Measurements from ENCODE around the gene TAF11L3. TPM values are rescaled to one million over a fixed set of nuclear protein-coding genes. Genes with fewer than 3 reads are reported as not detected.
"Not testable (repeated sequence)": the region's sequence is repeated elsewhere in the genome, so short reads cannot be mapped to it uniquely, and the experiment has no call there.

TAF11L3 gene
- total RNA-seq, 5 donors from 2014 or later (not counting 1 experiment from before 2014, with no cell fraction given), result not detected

DNA sequence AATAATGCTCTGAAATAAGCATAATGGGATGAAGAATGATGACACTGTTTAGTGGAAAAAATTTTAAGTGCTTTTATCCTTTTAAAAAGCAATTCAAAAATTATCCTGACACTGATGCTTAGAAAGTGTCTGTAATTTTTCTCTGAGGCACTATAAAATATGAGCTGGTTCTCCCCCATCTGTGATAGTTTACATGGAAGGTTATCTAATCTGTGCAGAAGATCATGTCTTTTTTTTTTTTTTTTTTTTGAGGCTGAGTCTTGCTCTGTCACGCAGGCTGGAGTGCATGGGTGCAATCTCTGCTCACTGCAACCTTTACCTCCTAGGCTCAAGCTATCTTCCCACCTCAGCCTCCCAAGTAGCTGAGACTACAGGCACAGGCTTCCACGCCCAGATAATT is 35.4 kb upstream of the TAF11L3 start:
- DNase-seq, result no peak
- Mint-ChIP-seq H3K27me3 (no peaks in the 10 kb centered on the region), H3K4me1 (no peaks in the 10 kb centered on the region), H3K9me3 (peaks cover 0 to 3% (median 0%) of the 10 kb centered on the region in 3 donors), H3K4me3 (no peak overlapping the region), H3K36me3 (no peaks in the 10 kb centered on the region), H3K27ac (no peak overlapping the region)
- ChIA-PET POLR2A (interaction anchor here in 1 of 2 donors (0.6 kb wide), 1 partner anchor 36 kb away, joined by 7 read pairs; no protein-coding TSS in a partner anchor), CTCF (interaction anchor here in 1 of 2 donors (0.7 kb wide), 1 partner anchor 29 kb away, joined by 5 read pairs; no protein-coding TSS in a partner anchor)
- no peaks in the 10 kb centered on the region for H3K9me3 ChIP-seq
- H3K36me3 ChIP-seq (ENCODE audit: control insufficient read depth in 2 of 2, extremely low read depth in 1 of 2, insufficient read depth in 1 of 2, low read length in 1 of 2), result no peaks in the 10 kb centered on the region
- no peak overlapping the region for H3K4me3 ChIP-seq (ENCODE audit: control insufficient read depth in 1 of 2, extremely low read depth in 1 of 2, low read length in 1 of 2)
- no CpG with 5 or more reads among the region's 2 CpGs for WGBS (ENCODE audit: insufficient coverage)
- no peak overlapping the region for H3K27ac ChIP-seq (ENCODE audit: low read length)
- H3K4me1 ChIP-seq (ENCODE audit: control insufficient read depth in 1 of 2, extremely low read depth in 1 of 2, insufficient read depth in 2 of 2, low read length in 2 of 2), result no peaks in the 10 kb centered on the region
- H3K27me3 ChIP-seq (replicated peaks in 1 of 2; ENCODE audit: control insufficient read depth in 2 of 2, extremely low read depth in 1 of 2, insufficient read depth in 2 of 2, low read length in 1 of 2), result no peaks in the 10 kb centered on the region
- ATAC-seq (replicated peaks in 1 of 4), result no peak

DNA sequence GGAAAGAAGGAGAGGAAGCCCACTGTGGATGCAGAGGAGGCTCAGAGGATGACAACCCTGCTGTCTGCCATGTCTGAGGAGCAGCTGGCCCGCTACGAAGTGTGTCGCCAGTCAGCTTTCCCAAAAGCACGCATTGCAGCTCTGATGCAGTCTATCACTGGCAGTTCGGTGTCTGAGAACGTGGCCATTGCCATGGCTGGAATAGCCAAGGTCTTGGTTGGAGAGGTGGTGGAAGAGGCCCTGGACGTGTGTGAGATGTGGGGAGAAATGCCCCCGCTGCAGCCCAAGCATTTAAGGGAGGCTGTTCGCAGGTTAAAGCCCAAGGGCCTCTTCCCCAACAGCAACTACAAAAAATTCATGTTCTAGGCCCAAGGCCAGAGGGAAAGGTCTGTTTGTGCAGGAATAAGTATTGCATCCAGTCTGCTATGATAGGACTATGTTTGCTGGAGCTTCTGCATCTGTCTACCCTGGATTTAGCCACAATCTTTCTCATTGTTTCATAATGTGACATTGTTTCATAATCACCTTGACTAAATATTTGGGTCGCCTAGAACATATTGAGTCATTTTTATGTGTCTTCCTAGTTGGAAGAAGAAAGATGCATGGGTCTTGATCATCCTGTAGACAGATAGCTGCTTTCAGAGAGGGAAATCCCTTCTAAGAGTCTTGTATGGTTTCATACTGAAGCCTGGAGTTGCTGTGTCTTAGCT is 31.5 kb upstream of the TAF11L3 start:
- POLR2A ChIA-PET, result interaction anchor here in 1 of 2 donors (0.5 kb wide), 1 partner anchor 910 kb away, joined by 4 read pairs; no protein-coding TSS in a partner anchor
- H3K4me1 ChIP-seq (ENCODE audit: control insufficient read depth in 1 of 2, extremely low read depth in 1 of 2, insufficient read depth in 2 of 2, low read length in 2 of 2); H3K27ac Mint-ChIP-seq; H3K27me3 Mint-ChIP-seq; H3K4me3 Mint-ChIP-seq; CTCF ChIA-PET; H3K36me3 Mint-ChIP-seq; H3K4me3 ChIP-seq (ENCODE audit: control insufficient read depth in 1 of 2, extremely low read depth in 1 of 2, low read length in 1 of 2); H3K27ac ChIP-seq (ENCODE audit: low read length); DNase-seq; H3K4me1 Mint-ChIP-seq; ATAC-seq (replicated peaks in 1 of 4); H3K36me3 ChIP-seq (ENCODE audit: control insufficient read depth in 2 of 2, extremely low read depth in 1 of 2, insufficient read depth in 1 of 2, low read length in 1 of 2); H3K9me3 ChIP-seq; H3K27me3 ChIP-seq (replicated peaks in 1 of 2; ENCODE audit: control insufficient read depth in 2 of 2, extremely low read depth in 1 of 2, insufficient read depth in 2 of 2, low read length in 1 of 2): not testable (repeated sequence)
- H3K9me3 Mint-ChIP-seq, result peaks cover 0 to 11% (median 3%) of the 10 kb centered on the region in 3 donors
- 93% methylated on average over 4 of the region's 10 CpGs for WGBS (ENCODE audit: insufficient coverage)

DNA sequence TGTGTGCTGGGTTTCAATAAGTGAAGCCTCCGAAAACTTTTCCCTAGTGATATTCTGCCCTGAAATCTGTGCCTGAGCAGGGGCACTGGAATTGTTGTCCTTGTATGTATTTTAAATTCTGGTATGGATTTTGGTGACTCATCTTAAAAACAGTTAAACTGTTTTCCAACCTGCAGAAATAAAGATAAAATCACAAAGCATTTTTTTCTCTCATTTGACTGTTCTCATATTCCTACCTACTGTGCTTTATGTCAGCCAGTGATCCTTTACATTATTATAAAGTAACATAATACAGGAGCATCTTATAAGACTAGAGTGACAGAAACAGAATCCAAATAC is 31.0 kb upstream of the TAF11L3 start:
- ATAC-seq (replicated peaks in 1 of 4) (no peak), DNase-seq (no peak)
- Histone ChIP-seq H3K4me3 (ENCODE audit: control insufficient read depth in 1 of 2, extremely low read depth in 1 of 2, low read length in 1 of 2) (no peak overlapping the region), H3K9me3 (no peaks in the 10 kb centered on the region), H3K27ac (ENCODE audit: low read length) (no peak overlapping the region), H3K36me3 (ENCODE audit: control insufficient read depth in 2 of 2, extremely low read depth in 1 of 2, insufficient read depth in 1 of 2, low read length in 1 of 2) (no peaks in the 10 kb centered on the region), H3K4me1 (ENCODE audit: control insufficient read depth in 1 of 2, extremely low read depth in 1 of 2, insufficient read depth in 2 of 2, low read length in 2 of 2) (no peaks in the 10 kb centered on the region), H3K27me3 (replicated peaks in 1 of 2; ENCODE audit: control insufficient read depth in 2 of 2, extremely low read depth in 1 of 2, insufficient read depth in 2 of 2, low read length in 1 of 2) (no peaks in the 10 kb centered on the region)
- Mint-ChIP-seq H3K4me3 (no peak overlapping the region), H3K27me3 (no peaks in the 10 kb centered on the region), H3K36me3 (no peaks in the 10 kb centered on the region), H3K9me3 (peaks cover 0 to 11% (median 3%) of the 10 kb centered on the region in 3 donors), H3K27ac (no peak overlapping the region), H3K4me1 (no peaks in the 10 kb centered on the region)
- WGBS (ENCODE audit: insufficient coverage), result no CpG with 5 or more reads among the region's 1 CpG
- POLR2A ChIA-PET, result interaction anchor here in 1 of 2 donors (0.5 kb wide), 1 partner anchor 910 kb away, joined by 4 read pairs; no protein-coding TSS in a partner anchor
- CTCF ChIA-PET, result no interaction called here

DNA sequence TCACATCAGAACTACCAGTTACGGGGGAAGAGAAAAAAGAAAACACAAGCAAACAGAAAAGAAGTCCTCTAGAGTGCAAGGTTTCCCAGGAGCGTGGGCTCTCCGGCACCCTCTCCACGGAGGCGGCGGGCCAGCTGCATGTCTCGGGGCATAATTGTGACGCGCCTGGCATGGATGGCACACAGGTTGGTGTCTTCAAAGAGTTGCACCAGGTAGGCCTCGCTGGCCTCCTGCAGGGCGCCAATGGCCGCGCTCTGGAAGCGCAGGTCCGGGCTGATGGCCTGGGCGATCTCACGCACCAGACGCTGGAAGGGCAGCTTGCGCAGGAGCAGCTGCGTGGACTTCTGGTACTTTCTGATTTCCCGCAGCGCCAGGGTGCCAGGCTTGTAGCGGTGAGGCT is 26.9 kb upstream of the TAF11L3 start:
- DNase-seq; H3K27ac ChIP-seq (ENCODE audit: low read length); H3K36me3 Mint-ChIP-seq; ATAC-seq (replicated peaks in 1 of 4); H3K27ac Mint-ChIP-seq; H3K4me1 ChIP-seq (ENCODE audit: control insufficient read depth in 1 of 2, extremely low read depth in 1 of 2, insufficient read depth in 2 of 2, low read length in 2 of 2); CTCF ChIA-PET; POLR2A ChIA-PET; H3K4me3 Mint-ChIP-seq; H3K9me3 ChIP-seq; H3K27me3 Mint-ChIP-seq; H3K4me1 Mint-ChIP-seq; H3K4me3 ChIP-seq (ENCODE audit: control insufficient read depth in 1 of 2, extremely low read depth in 1 of 2, low read length in 1 of 2); H3K27me3 ChIP-seq (replicated peaks in 1 of 2; ENCODE audit: control insufficient read depth in 2 of 2, extremely low read depth in 1 of 2, insufficient read depth in 2 of 2, low read length in 1 of 2); H3K36me3 ChIP-seq (ENCODE audit: control insufficient read depth in 2 of 2, extremely low read depth in 1 of 2, insufficient read depth in 1 of 2, low read length in 1 of 2): not testable (repeated sequence)
- 97% methylated on average over 20 of the region's 23 CpGs for WGBS (ENCODE audit: insufficient coverage)
- H3K9me3 Mint-ChIP-seq, result peaks cover 5 to 17% (median 7%) of the 10 kb centered on the region in 3 donors

DNA sequence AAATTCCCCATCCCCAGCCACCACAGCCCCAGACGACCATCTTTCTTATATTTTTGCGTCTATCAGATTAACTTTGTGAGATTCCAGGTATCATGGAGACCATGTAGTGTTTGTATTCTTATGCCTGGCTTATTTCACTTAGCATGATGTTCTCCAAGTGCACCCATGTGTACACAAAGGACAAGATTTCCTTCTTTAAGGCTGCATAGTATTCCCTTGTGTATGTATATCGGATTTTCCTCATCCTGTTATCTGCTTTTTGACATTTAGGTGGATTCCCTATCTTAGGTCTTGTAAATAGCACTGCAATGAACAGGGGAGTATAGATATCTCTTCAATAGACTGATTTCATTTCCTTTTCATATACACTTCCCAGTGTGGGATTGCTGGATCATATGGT is 25.4 kb upstream of the TAF11L3 start:
- H3K36me3 ChIP-seq (ENCODE audit: control insufficient read depth in 2 of 2, extremely low read depth in 1 of 2, insufficient read depth in 1 of 2, low read length in 1 of 2), result no peaks in the 10 kb centered on the region
- H3K27ac ChIP-seq (ENCODE audit: low read length), result no peak overlapping the region
- Mint-ChIP-seq H3K4me1 (no peaks in the 10 kb centered on the region), H3K9me3 (peaks cover 5 to 17% (median 7%) of the 10 kb centered on the region in 3 donors), H3K27ac (no peak overlapping the region), H3K36me3 (no peaks in the 10 kb centered on the region), H3K27me3 (no peaks in the 10 kb centered on the region), H3K4me3 (no peak overlapping the region)
- no peaks in the 10 kb centered on the region for H3K9me3 ChIP-seq
- no peak overlapping the region for H3K4me3 ChIP-seq (ENCODE audit: control insufficient read depth in 1 of 2, extremely low read depth in 1 of 2, low read length in 1 of 2)
- no peaks in the 10 kb centered on the region for H3K4me1 ChIP-seq (ENCODE audit: control insufficient read depth in 1 of 2, extremely low read depth in 1 of 2, insufficient read depth in 2 of 2, low read length in 2 of 2)
- no peak for DNase-seq
- WGBS (ENCODE audit: insufficient coverage), result no CpG with 5 or more reads among the region's 3 CpGs
- ATAC-seq (replicated peaks in 1 of 4), result no peak
- H3K27me3 ChIP-seq (replicated peaks in 1 of 2; ENCODE audit: control insufficient read depth in 2 of 2, extremely low read depth in 1 of 2, insufficient read depth in 2 of 2, low read length in 1 of 2), result no peaks in the 10 kb centered on the region
- ChIA-PET POLR2A (no interaction called here), CTCF (interaction anchor here in 1 of 2 donors (0.6 kb wide), 1 partner anchor 417 kb away, joined by 3 read pairs; no protein-coding TSS in a partner anchor)

DNA sequence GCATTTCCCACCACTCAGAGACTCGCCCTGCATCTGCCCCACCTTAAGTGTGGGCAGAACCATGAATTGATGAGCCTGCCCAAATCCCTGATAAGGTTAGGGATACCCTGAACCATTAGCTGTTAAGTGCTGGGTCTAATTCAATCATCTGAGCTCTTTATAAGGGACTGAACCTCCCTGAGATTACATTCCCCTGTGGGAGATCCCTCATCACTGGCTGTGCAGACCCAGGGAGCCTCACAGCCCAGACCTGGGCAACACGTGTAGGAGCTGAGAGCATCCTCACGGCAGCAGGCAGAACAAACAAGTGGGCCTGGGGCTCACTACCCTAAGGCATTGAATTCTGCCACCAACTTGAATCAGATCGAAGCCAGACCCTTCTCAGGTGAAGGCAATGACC is 20.7 kb upstream of the TAF11L3 start:
- H3K36me3 ChIP-seq (ENCODE audit: control insufficient read depth in 2 of 2, extremely low read depth in 1 of 2, insufficient read depth in 1 of 2, low read length in 1 of 2), result no peaks in the 10 kb centered on the region
- H3K27ac ChIP-seq (ENCODE audit: low read length), result no peak overlapping the region
- H3K4me3 Mint-ChIP-seq, result no peak overlapping the region
- 90% methylated on average over 2 of the region's 4 CpGs for WGBS (ENCODE audit: insufficient coverage)
- no peaks in the 10 kb centered on the region for H3K9me3 ChIP-seq
- DNase-seq (no peak), ATAC-seq (replicated peaks in 1 of 4) (no peak)
- no peaks in the 10 kb centered on the region for H3K4me1 ChIP-seq (ENCODE audit: control insufficient read depth in 1 of 2, extremely low read depth in 1 of 2, insufficient read depth in 2 of 2, low read length in 2 of 2)
- H3K4me3 ChIP-seq (ENCODE audit: control insufficient read depth in 1 of 2, extremely low read depth in 1 of 2, low read length in 1 of 2), result no peak overlapping the region
- H3K36me3 Mint-ChIP-seq, result no peaks in the 10 kb centered on the region
- ChIA-PET POLR2A (no interaction called here), CTCF (no interaction called here)
- H3K27me3 Mint-ChIP-seq, result no peaks in the 10 kb centered on the region
- H3K27ac Mint-ChIP-seq, result no peak overlapping the region
- no peaks in the 10 kb centered on the region for H3K4me1 Mint-ChIP-seq
- no peaks in the 10 kb centered on the region for H3K27me3 ChIP-seq (replicated peaks in 1 of 2; ENCODE audit: control insufficient read depth in 2 of 2, extremely low read depth in 1 of 2, insufficient read depth in 2 of 2, low read length in 1 of 2)
- H3K9me3 Mint-ChIP-seq, result peaks cover 5 to 19% (median 12%) of the 10 kb centered on the region in 3 donors
